VCaP (cell line): ENCODE measurements around the gene TTC13.

Experiments used
- H3K27ac ChIP-seq: fragments of 450-650 bp; 2 replicates; pipeline ENCODE4 v1.5.1; 2017
- TF ChIP-seq, protein P1 (sequence below): fragments of 450-650 bp; conservative IDR thresholded peaks from 2 replicates; pipeline ENCODE4 v1.5.1; 2017; ENCODE audit warnings: mild to moderate bottlenecking, moderate library complexity

TTC13 gene

DNA sequence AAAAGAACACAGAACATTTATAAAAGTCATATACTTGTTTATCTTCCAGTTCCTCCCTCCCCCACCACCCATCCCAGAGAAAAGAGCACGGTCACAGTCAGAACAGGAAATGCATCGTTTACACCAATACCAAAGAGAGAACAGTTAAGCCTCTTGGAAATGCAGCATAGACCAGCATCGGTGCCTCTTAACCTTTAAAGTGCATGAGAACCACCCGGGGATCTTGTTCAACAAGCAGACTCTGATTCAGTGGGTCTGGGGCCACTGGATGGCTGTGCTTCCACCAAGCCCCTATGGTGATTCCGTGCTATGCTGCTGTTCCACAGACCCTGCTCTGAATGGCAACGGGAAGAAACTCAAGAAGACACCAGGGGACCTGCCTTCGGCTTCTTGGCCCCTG lies 42.2 kb upstream of the TTC13 start:
- no peak overlapping the region for H3K27ac ChIP-seq
- TF ChIP-seq, protein P1, sequence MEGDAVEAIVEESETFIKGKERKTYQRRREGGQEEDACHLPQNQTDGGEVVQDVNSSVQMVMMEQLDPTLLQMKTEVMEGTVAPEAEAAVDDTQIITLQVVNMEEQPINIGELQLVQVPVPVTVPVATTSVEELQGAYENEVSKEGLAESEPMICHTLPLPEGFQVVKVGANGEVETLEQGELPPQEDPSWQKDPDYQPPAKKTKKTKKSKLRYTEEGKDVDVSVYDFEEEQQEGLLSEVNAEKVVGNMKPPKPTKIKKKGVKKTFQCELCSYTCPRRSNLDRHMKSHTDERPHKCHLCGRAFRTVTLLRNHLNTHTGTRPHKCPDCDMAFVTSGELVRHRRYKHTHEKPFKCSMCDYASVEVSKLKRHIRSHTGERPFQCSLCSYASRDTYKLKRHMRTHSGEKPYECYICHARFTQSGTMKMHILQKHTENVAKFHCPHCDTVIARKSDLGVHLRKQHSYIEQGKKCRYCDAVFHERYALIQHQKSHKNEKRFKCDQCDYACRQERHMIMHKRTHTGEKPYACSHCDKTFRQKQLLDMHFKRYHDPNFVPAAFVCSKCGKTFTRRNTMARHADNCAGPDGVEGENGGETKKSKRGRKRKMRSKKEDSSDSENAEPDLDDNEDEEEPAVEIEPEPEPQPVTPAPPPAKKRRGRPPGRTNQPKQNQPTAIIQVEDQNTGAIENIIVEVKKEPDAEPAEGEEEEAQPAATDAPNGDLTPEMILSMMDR, result no peak

DNA sequence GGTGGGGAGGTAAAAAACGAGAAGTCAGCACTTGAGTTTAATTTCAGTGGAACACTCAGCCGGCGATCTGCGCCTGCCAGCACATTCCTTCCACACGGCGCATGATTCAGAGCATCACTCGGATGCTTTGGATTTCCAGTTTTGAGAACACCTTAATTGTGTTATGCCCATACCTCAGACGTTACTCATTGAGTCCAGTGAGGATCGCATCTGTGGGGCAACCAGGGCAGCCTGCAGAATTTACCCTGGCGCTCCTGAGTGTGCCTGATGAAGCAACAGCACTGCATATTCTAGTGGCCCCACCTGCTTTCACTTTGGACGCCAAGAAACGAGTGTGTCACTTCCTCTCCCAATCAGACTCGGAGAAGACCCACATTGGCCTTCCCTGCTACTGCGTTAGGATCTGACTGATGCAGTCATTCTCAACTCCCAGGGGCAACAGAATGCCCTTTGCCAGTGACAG lies 41.5 kb upstream of the TTC13 start:
- no peak overlapping the region for H3K27ac ChIP-seq
- TF ChIP-seq, protein P1, result no peak

DNA sequence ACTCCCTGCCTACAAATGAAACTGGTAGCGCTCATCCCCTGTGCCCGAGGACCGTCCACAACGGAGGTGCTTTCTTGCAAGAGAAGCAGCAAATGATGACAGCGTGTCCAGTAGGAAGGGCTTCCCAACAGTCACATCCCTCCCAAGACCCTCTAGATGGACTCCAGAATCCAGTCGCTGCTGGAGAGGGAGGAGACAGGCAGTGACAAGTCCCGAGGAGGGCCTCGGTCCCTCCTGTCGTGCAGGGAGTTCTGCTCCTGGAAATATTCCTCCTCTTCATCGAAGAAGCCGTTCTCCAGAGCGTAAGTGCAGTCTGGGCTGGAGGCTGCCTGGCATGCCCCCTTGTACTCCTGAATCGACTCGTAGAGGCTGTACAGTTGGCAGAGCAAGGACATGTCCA lies 41.0 kb upstream of the TTC13 start:
- H3K27ac ChIP-seq, result no peak overlapping the region
- TF ChIP-seq, protein P1, result no peak

DNA sequence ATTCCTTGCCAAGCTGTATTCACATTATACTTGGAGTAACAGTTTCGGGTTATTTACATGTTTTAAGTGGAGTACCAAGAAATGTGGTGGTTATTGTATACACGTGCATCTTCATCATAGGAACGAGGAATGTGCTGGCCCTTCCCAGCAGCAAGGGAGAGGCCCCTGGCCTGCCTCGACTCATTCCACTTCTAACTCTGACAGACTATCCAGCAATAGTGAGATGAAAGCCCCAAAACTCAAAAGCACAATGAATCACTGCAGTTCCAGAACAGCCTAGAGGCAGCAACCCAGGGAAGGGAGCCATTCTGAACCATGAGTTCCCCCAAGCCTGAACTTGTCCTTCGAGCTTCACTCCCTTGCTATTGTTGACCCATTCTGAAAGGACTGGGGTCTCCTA lies 38.3 kb upstream of the TTC13 start:
- TF ChIP-seq, protein P1, result no peak
- H3K27ac ChIP-seq, result no peak overlapping the region

DNA sequence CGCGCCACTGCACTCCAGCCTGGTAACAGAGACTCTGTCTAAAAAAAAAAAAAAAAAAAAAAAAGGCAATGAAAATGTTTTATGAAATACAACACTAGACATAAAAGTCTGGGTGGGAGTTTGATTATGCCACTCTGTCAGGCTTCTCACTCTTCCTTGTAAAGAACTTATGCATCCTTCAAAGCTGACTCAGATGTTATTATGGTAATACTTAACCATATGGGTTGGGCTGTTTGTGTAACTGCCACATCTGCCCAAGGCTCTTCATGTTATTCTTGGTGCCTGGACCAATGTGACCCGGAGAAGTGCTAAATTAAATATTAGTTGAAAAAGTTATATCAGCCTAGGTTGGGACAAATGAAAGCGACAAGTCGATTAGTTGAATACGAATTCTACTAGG lies 37.6 kb upstream of the TTC13 start:
- no peak overlapping the region for H3K27ac ChIP-seq
- TF ChIP-seq, protein P1, result no peak

DNA sequence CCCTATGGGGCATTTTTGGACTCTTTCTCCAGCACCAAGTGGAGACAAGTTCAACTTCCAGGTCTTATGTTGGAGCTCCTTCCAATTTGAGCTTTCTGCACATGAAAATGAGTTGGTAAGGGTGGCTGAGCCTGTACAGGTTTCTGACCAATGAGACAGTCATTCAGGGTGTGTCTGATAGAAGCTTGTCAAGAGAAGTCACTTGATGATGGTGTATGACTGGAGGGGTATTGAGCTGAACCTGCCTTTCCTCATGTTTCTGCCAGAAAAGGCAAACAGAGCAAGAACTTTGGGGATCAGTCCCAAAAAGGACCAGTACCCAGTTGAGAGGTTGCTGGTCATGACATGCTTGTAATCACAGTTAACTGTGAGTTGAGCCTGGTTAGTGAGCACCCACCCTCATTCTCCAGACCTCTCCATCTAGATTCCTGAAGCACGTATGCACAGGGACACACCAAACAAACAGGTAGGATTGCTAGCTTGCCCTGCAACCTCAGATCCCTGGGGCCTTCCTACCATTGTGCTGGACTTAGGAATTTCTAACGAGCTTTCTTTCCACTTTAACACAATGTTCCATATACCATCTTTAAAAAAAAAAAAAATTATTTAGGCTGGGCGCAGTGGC lies 34.8 kb upstream of the TTC13 start:
- H3K27ac ChIP-seq, result no peak overlapping the region
- TF ChIP-seq, protein P1, result no peak

DNA sequence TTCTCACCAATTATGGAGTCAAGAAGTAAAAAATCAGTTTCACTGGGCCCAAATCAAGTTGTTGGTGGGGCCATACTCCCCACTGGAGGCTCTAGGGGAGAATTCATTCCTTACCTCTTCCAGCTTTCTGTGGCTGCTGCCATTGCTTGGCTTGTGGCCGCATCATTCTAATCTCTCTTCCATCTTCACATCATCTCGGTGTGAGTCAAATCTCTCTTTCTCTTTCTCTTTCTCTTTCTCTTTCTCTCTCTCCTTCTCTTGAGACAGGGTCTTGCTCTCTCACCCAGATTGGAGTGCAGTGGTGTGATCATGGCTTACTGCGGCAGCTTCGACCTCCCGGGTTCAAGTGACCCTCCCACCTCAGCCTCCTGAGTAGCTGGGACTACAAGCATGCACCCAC lies 33.3 kb upstream of the TTC13 start:
- TF ChIP-seq, protein P1, result no peak
- no peak overlapping the region for H3K27ac ChIP-seq
